Thyroid gland (tissue), 4 donors: Measurements from ENCODE around the gene MEFV. TPM values are rescaled to one million over a fixed set of nuclear protein-coding genes. Genes with fewer than 3 reads are reported as not detected.

Source experiments
- DNase-seq, 2 donors: peaks; one replicate each; pipeline ENCODE4 v3.0.0-alpha.2; 2019
- H3K27ac ChIP-seq, 3 donors: fragments of 200-600 bp; sonication (generic); 1 replicate in 2 of 3; 2 replicates in 1 of 3; pipeline ENCODE4 v1.5.1; 2016 to 2019; ENCODE audit warnings: mild to moderate bottlenecking in 1 of 3, moderate library complexity in 1 of 3
- H3K27me3 ChIP-seq: fragments of 200-600 bp; sonication (generic); one replicate; pipeline ENCODE4 v1.5.1; 2019
- H3K36me3 ChIP-seq, 2 donors: fragments of 200-600 bp; sonication (generic); one replicate each; pipeline ENCODE4 v1.5.1; 2016 to 2019
- H3K4me1 ChIP-seq, 2 donors: fragments of 200-600 bp; sonication (generic); one replicate each; pipeline ENCODE4 v1.5.1; 2017 to 2019
- H3K4me3 ChIP-seq, 3 donors: fragments of 200-600 bp; sonication (generic); replicated peaks in 1 of 3; 1 replicate in 2 of 3; 2 replicates in 1 of 3; pipeline ENCODE4 v1.5.1; 2016; ENCODE audit warnings: mild to moderate bottlenecking in 1 of 3
- H3K9me3 ChIP-seq: fragments of 200-600 bp; sonication (generic); one replicate; pipeline ENCODE4 v1.5.1; 2017
- CTCF ChIP-seq, 6 experiments: fragments of 200-600 bp in 3 of 6; fragments of 450-650 bp in 3 of 6; sonication (generic) in 3 of 6; IDR thresholded peaks; one replicate each; pipeline ENCODE4 v1.5.1; 2016 to 2019; ENCODE audit warnings: antibody characterized with exemption in 6 of 6, mild to moderate bottlenecking in 2 of 6, inconsistent platforms in 1 of 6, moderate library complexity in 1 of 6
- POLR2A ChIP-seq, 2 donors: fragments of 450-650 bp; IDR thresholded peaks; one replicate each; pipeline ENCODE4 v1.6.1; 2017; ENCODE audit warnings: antibody characterized with exemption in 2 of 2, mild to moderate bottlenecking in 2 of 2, moderate library complexity in 1 of 2
- WGBS, 2 donors: methylation state at CpG; one replicate each; pipeline ENCODE4 v1.1.5; 2017; 5-methylcytosine and 5-hydroxymethylcytosine counted together
- intact Hi-C: fragments of 100-400 bp; cut with DNase I; formaldehyde crosslinking; loops from one replicate; pipeline ENCODE4 v1.15.1; 2023
- total RNA-seq, 4 donors: library from RNA; depleted of rRNA; stranded (reverse); fragments of >200 nt; gene quantifications; one replicate each; pipeline ENCODE4 v1.2.3, GENCODE V29; 2016

Gene MEFV
- total RNA-seq, 4 donors from 2014 or later: 0.22 to 2.2 (median 0.54) TPM

GRCh38 chr16:3223913-3224515 lies 32.4 kb downstream of the MEFV start:
- H3K36me3 ChIP-seq: peaks cover 44 to 46% of the 10 kb centered on the region in 2 donors
- H3K27me3 ChIP-seq: no peaks in the 10 kb centered on the region
- no peak overlapping the region for H3K27ac ChIP-seq
- no peak for DNase-seq
- no peaks in the 10 kb centered on the region for H3K4me1 ChIP-seq
- H3K4me3 ChIP-seq: no peak overlapping the region
- intact Hi-C loops: loop anchor here (5.0 kb wide), 1 partner anchor 158 kb away; no protein-coding TSS in a partner anchor
- WGBS, 2 donors: 98 to 100% methylated on average over 10 of the region's 10 CpGs
- TF ChIP-seq POLR2A (IDR thresholded peaks at IDR 0.05) (no peak), CTCF (IDR thresholded peaks at IDR 0.05) (no peak)
- peaks cover 15% of the 10 kb centered on the region for H3K9me3 ChIP-seq

- Histone ChIP-seq H3K4me3 (no peak overlapping the region), H3K36me3 (peaks cover 20 to 24% of the 10 kb centered on the region in 2 donors), H3K27ac (no peak overlapping the region), H3K9me3 (peaks cover 15% of the 10 kb centered on the region), H3K4me1 (no peaks in the 10 kb centered on the region), H3K27me3 (no peaks in the 10 kb centered on the region)
- 81 to 85% methylated on average over 10 of the region's 10 CpGs for WGBS, 2 donors
- no peak for DNase-seq
- TF ChIP-seq CTCF (IDR thresholded peaks at IDR 0.05): no peak
- TF ChIP-seq POLR2A (IDR thresholded peaks at IDR 0.05): no peak
- intact Hi-C loops: loop anchor here (5.0 kb wide), 1 partner anchor 161 kb away; no protein-coding TSS in a partner anchor
Observed at GRCh38 chr16:3220839-3221238, 35.6 kb downstream of the MEFV start.

DNA sequence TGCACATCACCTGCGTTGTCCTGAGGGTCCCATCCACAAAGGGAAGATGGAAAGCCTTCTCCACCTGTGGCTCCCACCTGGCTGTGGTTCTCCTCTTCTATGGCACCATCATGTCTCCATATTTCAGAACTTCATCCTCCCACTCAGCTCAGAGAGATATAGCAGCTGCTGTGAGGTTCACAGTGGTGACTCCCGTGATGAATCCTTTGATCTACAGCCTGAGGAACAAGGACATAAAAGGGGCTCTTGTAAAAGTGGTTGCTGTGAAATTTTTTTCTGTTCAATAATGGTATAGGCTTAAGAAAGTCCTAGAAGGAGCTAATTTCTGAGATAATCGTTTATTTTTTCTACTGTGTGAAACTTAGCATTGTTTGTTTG lies 40.2 kb downstream of the MEFV start:
- TF ChIP-seq CTCF (IDR thresholded peaks at IDR 0.05) (no peak), POLR2A (IDR thresholded peaks at IDR 0.05) (no peak)
- Histone ChIP-seq H3K27me3 (no peaks in the 10 kb centered on the region), H3K4me3 (no peak overlapping the region), H3K36me3 (no peaks in the 10 kb centered on the region), H3K4me1 (no peaks in the 10 kb centered on the region), H3K27ac (no peak overlapping the region), H3K9me3 (no peaks in the 10 kb centered on the region)
- no peak for DNase-seq
- intact Hi-C loops: no loop called here
- 53 to 56% methylated on average over 3 of the region's 3 CpGs for WGBS, 2 donors

GRCh38 chr16:3215601-3216262 lies 40.7 kb downstream of the MEFV start:
- TF ChIP-seq POLR2A (IDR thresholded peaks at IDR 0.05): no peak
- no peak for TF ChIP-seq CTCF (IDR thresholded peaks at IDR 0.05)
- intact Hi-C loops: no loop called here
- Histone ChIP-seq H3K27ac (no peak overlapping the region), H3K4me3 (no peak overlapping the region), H3K27me3 (no peaks in the 10 kb centered on the region), H3K36me3 (no peaks in the 10 kb centered on the region), H3K9me3 (no peaks in the 10 kb centered on the region), H3K4me1 (no peaks in the 10 kb centered on the region)
- 77% methylated on average over 11 of the region's 11 CpGs for WGBS, 2 donors
- no peak for DNase-seq

- DNase-seq: no peak
- no peak overlapping the region for H3K4me3 ChIP-seq
- H3K27ac ChIP-seq: no peak overlapping the region
- H3K27me3 ChIP-seq: no peaks in the 10 kb centered on the region
- H3K36me3 ChIP-seq: no peaks in the 10 kb centered on the region
- H3K9me3 ChIP-seq: no peaks in the 10 kb centered on the region
- 46 to 60% methylated on average over 7 of the region's 7 CpGs for WGBS, 2 donors
- no peaks in the 10 kb centered on the region for H3K4me1 ChIP-seq
- no peak for TF ChIP-seq POLR2A (IDR thresholded peaks at IDR 0.05)
- TF ChIP-seq CTCF (IDR thresholded peaks at IDR 0.05): no peak
- intact Hi-C loops: no loop called here
Observed at GRCh38 chr16:3214904-3215600, 41.4 kb downstream of the MEFV start.
